IgD-negative memory B cell (primary cell): Measurements from ENCODE around the gene CDHR3. TPM values are rescaled to one million over a fixed set of nuclear protein-coding genes. Genes with fewer than 3 reads are reported as not detected.
"Not testable (repeated sequence)": the region's sequence is repeated elsewhere in the genome, so short reads cannot be mapped to it uniquely, and the experiment has no call there.

Experiments
- H3K27ac Mint-ChIP-seq, 3 donors: one replicate each; pipeline ENCODE4 v1.8.0; 2020 to 2022; ENCODE audit warnings: mild to moderate bottlenecking in 3 of 3, mixed read lengths in 3 of 3, moderate library complexity in 1 of 3
- H3K27me3 Mint-ChIP-seq: one replicate; pipeline ENCODE4 v1.8.0; 2021; ENCODE audit warnings: mixed read lengths
- H3K36me3 Mint-ChIP-seq: one replicate; pipeline ENCODE4 v1.8.0; 2020; ENCODE audit warnings: mild to moderate bottlenecking, mixed read lengths
- H3K4me1 Mint-ChIP-seq, 3 donors: one replicate each; pipeline ENCODE4 v1.8.0; 2020 to 2022; ENCODE audit warnings: mixed read lengths in 3 of 3, mild to moderate bottlenecking in 1 of 3
- H3K4me3 Mint-ChIP-seq, 4 donors: one replicate each; pipeline ENCODE4 v1.8.0; 2020 to 2022; ENCODE audit warnings: mild to moderate bottlenecking in 4 of 4, mixed read lengths in 4 of 4, moderate library complexity in 3 of 4
- H3K9me3 Mint-ChIP-seq, 3 donors: one replicate each; pipeline ENCODE4 v1.8.0; 2020 to 2021; ENCODE audit warnings: mixed read lengths in 3 of 3, mild to moderate bottlenecking in 1 of 3
- polyA plus RNA-seq: library from polyadenylated mRNA; unstranded; fragments of 300-500 nt; fragmentation: Illumina TruSeq; gene quantifications from one replicate; pipeline ENCODE4 v1.2.3, GENCODE V29; 2021

CDHR3 gene
- polyA plus RNA-seq, 1 donor from 2014 or later = 0.36 TPM

DNA sequence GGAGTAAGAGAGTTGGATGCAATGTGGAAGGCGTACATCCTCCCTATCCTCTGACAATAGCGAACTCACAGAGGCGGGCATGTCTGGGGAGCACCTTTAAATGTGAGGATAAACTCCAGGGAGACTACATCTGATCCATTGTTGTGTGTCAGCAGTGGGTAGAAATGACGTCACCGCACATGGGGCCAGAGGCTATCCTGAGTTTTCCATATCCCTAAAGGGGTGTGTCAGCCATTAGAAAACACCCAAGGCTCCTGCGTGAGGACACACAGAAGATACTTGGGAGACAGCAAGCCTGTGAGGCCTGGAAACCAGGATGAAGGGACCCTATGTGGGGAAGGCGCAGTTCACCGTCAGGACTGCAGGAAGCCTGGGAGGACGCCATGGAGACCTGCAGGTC is 17.2 kb upstream of the CDHR3 start:
- H3K4me1 Mint-ChIP-seq = no peaks in the 10 kb centered on the region
- H3K36me3 Mint-ChIP-seq = no peaks in the 10 kb centered on the region
- H3K27me3 Mint-ChIP-seq = no peaks in the 10 kb centered on the region
- peaks cover 0 to 4% (median under 1%) of the 10 kb centered on the region in 3 donors for H3K9me3 Mint-ChIP-seq
- no peak overlapping the region for H3K4me3 Mint-ChIP-seq
- H3K27ac Mint-ChIP-seq = no peak overlapping the region

- peaks cover 3 to 9% (median 3%) of the 10 kb centered on the region in 3 donors for H3K9me3 Mint-ChIP-seq
- H3K4me3 Mint-ChIP-seq = no peak overlapping the region
- peaks cover 9% of the 10 kb centered on the region for H3K27me3 Mint-ChIP-seq
- H3K36me3 Mint-ChIP-seq = no peaks in the 10 kb centered on the region
- H3K4me1 Mint-ChIP-seq = no peaks in the 10 kb centered on the region
- H3K27ac Mint-ChIP-seq = no peak overlapping the region
Measured at GRCh38 chr7:105951597-105951996, 11.5 kb upstream of the CDHR3 start.

DNA sequence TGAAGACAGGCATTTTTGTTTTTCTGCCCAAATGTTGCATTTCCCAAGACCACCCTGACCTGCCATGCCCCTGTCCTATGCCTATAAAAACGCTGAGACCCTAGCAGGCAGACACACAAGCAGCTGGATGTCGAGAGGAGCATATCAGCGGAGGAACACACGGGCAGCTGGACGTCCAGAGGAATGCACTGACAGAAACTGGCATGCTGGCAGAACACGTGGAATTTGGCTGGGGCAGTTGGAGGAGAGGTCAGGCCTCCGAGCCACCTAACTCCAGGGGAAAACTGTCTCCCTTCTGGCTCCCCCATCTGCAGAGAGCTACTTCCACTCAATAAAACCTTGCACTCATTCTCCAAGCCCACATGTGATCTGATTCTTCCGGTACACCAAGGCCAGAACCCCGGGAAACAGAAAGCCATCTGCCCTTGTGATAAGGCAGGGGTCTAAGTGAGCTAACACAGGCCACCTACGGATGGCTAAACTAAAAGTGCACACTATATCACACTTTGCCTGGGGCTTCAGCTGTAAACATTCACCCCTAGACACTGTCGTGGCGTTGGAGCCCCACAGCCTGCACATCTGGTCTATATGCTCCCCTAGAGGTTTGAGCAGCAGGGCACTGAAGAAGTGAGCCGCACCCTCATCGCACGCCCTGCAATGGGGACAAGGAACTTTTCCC is 10.0 kb upstream of the CDHR3 start:
- no peaks in the 10 kb centered on the region for H3K4me1 Mint-ChIP-seq
- H3K27me3 Mint-ChIP-seq = peaks cover 10% of the 10 kb centered on the region
- no peak overlapping the region for H3K27ac Mint-ChIP-seq
- no peaks in the 10 kb centered on the region for H3K36me3 Mint-ChIP-seq
- H3K9me3 Mint-ChIP-seq = peaks cover 3 to 9% (median 3%) of the 10 kb centered on the region in 3 donors
- H3K4me3 Mint-ChIP-seq = no peak overlapping the region

DNA sequence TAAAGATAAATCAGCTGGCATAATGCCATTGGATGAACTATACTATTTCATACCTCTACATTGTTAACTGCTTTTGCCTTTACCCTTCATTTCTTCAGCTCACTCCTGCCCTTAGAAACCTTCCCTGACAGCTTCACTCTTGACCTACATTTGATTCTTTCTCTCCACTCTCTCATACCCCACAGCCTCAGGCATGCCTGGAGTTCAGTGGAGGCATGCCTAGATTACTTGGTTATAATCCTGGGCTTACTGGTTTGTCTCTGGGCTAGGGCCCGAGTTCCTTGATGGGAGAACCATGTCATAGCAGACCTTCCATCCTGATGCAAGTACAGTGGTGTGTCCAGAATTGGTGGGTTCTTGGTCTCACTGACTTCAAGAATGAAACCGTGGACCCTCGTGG is 8.4 kb upstream of the CDHR3 start:
- peaks cover 3 to 9% (median 3%) of the 10 kb centered on the region in 3 donors for H3K9me3 Mint-ChIP-seq
- H3K27me3 Mint-ChIP-seq = peaks cover 10% of the 10 kb centered on the region
- H3K27ac Mint-ChIP-seq = no peak overlapping the region
- no peak overlapping the region for H3K4me3 Mint-ChIP-seq
- no peaks in the 10 kb centered on the region for H3K36me3 Mint-ChIP-seq
- no peaks in the 10 kb centered on the region for H3K4me1 Mint-ChIP-seq

DNA sequence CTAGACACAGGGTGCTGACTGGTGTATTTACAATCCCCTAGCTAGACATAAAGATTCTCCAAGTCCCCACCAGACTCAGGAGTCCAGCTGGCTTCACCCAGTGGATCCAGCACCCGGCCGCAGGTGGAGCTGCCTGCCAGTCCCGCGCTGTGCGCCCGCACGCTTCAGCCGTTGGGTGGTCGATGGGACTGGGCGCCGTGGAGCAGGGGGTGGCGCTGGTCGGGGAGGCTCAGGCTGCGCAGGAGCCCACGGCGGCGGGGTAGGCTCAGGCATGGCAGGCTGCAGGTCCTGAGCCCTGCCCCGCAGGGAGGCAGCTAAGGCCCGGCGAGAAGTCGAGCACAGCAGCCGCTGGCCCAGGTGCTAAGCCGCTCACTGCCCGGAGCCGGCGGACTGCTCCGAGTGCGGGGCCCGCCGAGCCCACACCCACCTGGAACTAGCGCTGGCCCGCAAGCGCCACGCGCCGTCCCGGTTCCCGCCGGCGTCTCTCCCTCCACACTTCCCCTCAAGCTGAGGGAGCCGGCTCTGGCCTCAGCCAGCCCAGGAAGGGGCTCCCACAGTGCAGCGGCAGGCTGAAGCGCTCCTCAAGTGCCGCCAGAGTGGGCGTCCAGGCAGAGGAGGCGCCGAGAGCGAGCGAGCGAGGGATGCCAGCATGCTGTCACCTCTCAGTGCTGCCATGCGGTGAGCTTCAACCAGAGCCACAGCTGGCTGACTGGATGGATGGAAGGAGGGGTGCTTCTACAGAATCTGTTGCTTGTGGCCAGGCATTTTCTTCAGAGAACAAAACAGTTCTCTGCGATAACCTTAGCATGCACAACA is 7.2 kb upstream of the CDHR3 start:
- not testable (repeated sequence) for H3K4me3 Mint-ChIP-seq, H3K9me3 Mint-ChIP-seq, H3K36me3 Mint-ChIP-seq, H3K4me1 Mint-ChIP-seq, H3K27ac Mint-ChIP-seq
- peaks cover 10% of the 10 kb centered on the region for H3K27me3 Mint-ChIP-seq

DNA sequence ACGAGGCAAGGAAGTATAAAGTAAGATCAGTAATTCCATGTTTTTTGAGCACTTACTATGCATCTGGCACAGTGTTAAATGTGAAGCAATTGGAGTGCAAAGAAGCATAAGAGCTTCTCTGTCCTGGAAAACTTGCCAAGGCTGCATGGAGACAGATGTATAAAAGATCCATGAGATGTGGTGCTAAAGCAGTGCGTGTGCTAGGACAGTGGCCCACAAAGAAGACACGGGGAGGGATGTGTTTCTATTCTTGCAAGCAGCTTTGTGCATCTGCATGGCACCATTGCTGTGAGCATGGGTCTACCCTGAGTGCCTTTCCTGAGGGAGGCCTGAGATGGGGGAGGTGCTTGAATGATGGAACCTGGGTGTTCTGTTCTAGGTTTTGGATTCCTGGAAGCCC is 5.1 kb upstream of the CDHR3 start:
- no peak overlapping the region for H3K27ac Mint-ChIP-seq
- H3K4me1 Mint-ChIP-seq = no peaks in the 10 kb centered on the region
- H3K27me3 Mint-ChIP-seq = peaks cover 5% of the 10 kb centered on the region
- no peaks in the 10 kb centered on the region for H3K36me3 Mint-ChIP-seq
- H3K4me3 Mint-ChIP-seq = no peak overlapping the region
- no peaks in the 10 kb centered on the region for H3K9me3 Mint-ChIP-seq

DNA sequence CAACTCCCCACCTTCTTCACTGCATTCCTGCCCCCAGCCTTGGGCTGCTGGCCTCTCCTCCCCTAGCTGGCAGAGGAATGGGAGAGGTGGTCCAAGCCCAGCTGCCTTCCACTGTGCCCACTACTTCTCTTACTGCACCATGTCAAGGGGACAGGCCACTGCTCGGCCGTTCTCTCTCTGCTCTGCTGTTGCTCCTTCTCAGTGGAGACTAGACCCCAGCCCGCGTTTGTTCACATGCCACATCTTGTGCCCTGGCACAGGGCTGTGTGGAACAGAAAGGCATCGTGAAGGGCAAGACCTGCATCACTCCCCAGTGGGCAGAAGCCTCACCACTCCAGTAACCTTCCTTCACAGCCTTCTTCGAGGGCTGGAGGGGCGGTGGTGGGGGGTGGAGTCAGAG is 711 bp upstream of the CDHR3 start:
- no peak overlapping the region for H3K4me3 Mint-ChIP-seq
- no peaks in the 10 kb centered on the region for H3K4me1 Mint-ChIP-seq
- H3K27ac Mint-ChIP-seq = no peak overlapping the region
- peaks cover under 1% of the 10 kb centered on the region for H3K27me3 Mint-ChIP-seq
- H3K9me3 Mint-ChIP-seq = peaks cover 0 to 4% (median 3%) of the 10 kb centered on the region in 3 donors
- H3K36me3 Mint-ChIP-seq = no peaks in the 10 kb centered on the region

DNA sequence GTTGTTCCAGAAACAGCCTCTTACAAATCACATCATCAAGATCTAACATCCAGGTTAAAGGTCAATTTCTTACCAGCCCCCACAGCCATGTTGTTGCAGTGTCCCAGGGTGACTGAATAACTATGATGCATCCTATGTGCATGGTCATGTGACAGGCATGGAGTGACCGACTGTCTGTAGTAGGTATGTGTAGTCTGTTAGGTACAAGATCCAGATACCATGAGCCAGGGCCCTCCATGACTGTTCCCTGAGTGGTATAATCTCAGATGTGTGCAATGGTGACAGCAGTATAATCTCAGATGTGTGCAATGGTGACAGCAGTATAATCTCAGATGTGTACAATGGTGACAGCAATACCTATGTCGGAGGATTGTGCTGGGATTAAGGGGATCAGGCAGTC is 8.8 kb downstream of the CDHR3 start:
- H3K4me1 Mint-ChIP-seq = no peaks in the 10 kb centered on the region
- peaks cover 2% of the 10 kb centered on the region for H3K27me3 Mint-ChIP-seq
- no peak overlapping the region for H3K27ac Mint-ChIP-seq
- H3K9me3 Mint-ChIP-seq = peaks cover 0 to 2% (median 1%) of the 10 kb centered on the region in 3 donors
- no peak overlapping the region for H3K4me3 Mint-ChIP-seq
- no peaks in the 10 kb centered on the region for H3K36me3 Mint-ChIP-seq

GRCh38 chr7:105972276-105972675 is 9.2 kb downstream of the CDHR3 start:
- Mint-ChIP-seq H3K9me3 (no peaks in the 10 kb centered on the region), H3K27me3 (peaks cover 2% of the 10 kb centered on the region), H3K27ac (no peak overlapping the region), H3K4me1 (no peaks in the 10 kb centered on the region), H3K36me3 (no peaks in the 10 kb centered on the region), H3K4me3 (no peak overlapping the region)

DNA sequence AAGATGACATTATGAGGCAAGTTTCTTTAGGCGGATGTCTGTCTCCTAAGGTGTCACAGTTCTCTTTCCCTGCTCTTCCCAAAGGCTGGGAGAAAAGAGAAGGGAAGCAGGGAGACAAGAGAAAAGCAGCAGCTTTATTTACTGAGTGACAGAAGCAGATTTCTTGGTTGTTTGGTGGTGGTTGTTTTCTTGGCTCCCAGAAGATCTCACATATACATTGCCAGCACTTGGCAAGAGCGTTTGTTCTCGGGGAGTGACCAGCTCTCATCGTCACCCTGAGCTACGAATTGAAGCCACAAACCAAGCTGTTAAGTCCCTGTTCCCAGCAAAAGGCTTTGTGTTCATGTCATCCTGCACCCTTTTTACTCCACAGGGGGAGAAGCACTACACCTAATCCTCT is 11.4 kb downstream of the CDHR3 start:
- no peak overlapping the region for H3K27ac Mint-ChIP-seq
- H3K4me3 Mint-ChIP-seq = no peak overlapping the region
- H3K9me3 Mint-ChIP-seq = peaks cover 0 to 2% (median 0%) of the 10 kb centered on the region in 3 donors
- H3K4me1 Mint-ChIP-seq = no peaks in the 10 kb centered on the region
- H3K27me3 Mint-ChIP-seq = peaks cover 2% of the 10 kb centered on the region
- no peaks in the 10 kb centered on the region for H3K36me3 Mint-ChIP-seq

DNA sequence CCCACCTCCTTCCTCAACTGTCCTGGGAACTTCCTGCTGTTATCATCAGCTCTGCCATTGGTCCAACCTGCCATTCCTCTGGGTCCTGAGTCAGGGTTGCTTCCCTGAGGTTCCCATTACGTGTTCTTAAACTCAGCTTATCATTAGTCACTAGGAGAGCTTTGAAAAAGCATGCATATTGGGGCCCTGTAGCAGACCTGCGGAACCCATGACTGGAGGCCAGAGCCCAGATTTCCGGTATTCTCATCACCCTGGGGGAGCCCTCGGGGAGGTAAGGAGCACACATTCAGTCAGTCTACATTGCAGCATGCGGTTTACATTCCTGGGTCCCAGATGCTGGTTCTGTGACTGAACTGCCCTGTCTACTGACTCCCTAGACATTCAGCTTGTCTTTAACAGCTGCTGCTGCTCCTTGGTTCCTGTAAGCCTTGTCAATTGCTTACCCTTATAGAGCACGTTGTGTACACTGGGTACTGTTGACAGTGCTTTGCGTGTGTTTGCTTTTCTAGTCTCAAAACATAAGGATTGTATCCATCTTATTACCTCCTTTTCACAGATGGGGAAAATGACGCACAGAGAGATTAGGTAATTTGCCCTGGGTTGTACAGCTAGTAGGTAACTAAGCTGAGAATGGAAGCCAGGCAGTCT is 12.8 kb downstream of the CDHR3 start:
- Mint-ChIP-seq H3K4me1 (no peaks in the 10 kb centered on the region), H3K36me3 (no peaks in the 10 kb centered on the region), H3K9me3 (peaks cover 0 to 2% (median 0%) of the 10 kb centered on the region in 3 donors), H3K27ac (no peak overlapping the region), H3K27me3 (peaks cover 4% of the 10 kb centered on the region), H3K4me3 (no peak overlapping the region)

DNA sequence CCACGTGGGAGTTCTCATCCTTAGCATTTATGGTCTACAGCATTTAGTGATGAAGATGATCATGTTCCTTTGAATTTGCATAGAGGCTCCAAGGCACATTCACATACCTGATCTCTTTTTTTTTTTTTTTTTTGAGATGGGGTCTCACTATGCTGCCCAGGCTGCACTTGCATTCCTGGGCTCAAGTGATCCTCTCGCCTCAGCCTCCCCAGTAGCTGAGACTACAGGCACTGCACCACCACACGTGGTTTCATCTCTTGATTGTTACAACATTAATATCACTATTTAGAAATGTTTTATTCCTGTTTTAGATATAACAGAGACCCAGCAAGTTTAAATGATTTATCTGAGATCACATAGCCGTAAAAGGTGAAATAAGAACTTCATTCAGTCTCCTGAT is 13.8 kb downstream of the CDHR3 start:
- Mint-ChIP-seq H3K9me3 (peaks cover 0 to 2% (median 0%) of the 10 kb centered on the region in 3 donors), H3K4me1 (no peaks in the 10 kb centered on the region), H3K27me3 (peaks cover 7% of the 10 kb centered on the region), H3K27ac (no peak overlapping the region), H3K4me3 (no peak overlapping the region), H3K36me3 (no peaks in the 10 kb centered on the region)

DNA sequence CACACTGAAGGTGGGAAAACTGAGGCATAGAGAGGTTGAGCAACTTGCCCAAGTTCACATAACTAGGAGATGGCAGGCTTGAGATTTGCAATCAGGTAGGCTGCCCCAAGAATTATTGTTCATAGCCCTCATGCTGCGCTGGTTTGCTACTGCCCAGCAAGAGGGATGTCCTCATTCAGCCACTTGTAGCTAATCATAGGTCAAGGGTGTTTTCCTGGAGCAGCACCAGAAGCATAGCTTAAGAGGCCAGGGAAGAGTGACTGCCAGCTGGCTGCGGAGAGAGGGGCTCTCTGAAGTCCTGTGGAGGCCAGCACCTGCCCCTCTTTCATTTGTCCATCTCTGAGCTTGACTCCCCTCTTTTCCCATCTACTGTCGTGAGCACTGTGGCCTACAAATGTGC is 15.0 kb downstream of the CDHR3 start:
- no peaks in the 10 kb centered on the region for H3K4me1 Mint-ChIP-seq
- no peaks in the 10 kb centered on the region for H3K36me3 Mint-ChIP-seq
- no peak overlapping the region for H3K4me3 Mint-ChIP-seq
- H3K27ac Mint-ChIP-seq = no peak overlapping the region
- peaks cover 7% of the 10 kb centered on the region for H3K27me3 Mint-ChIP-seq
- peaks cover 0 to 2% (median 0%) of the 10 kb centered on the region in 3 donors for H3K9me3 Mint-ChIP-seq

GRCh38 chr7:105978974-105979373 is 15.9 kb downstream of the CDHR3 start:
- Mint-ChIP-seq H3K27ac (no peak overlapping the region), H3K4me1 (no peaks in the 10 kb centered on the region)

GRCh38 chr7:105979405-105979804 is 16.3 kb downstream of the CDHR3 start:
- no peaks in the 10 kb centered on the region for H3K4me1 Mint-ChIP-seq
- H3K27me3 Mint-ChIP-seq = peaks cover 7% of the 10 kb centered on the region
- no peak overlapping the region for H3K27ac Mint-ChIP-seq
- H3K9me3 Mint-ChIP-seq = peaks cover 0 to 2% (median 0%) of the 10 kb centered on the region in 3 donors
- no peaks in the 10 kb centered on the region for H3K36me3 Mint-ChIP-seq
- no peak overlapping the region for H3K4me3 Mint-ChIP-seq

More at GRCh38 chr7:105978974-105979373, 15.9 kb downstream of the CDHR3 start:
- no peaks in the 10 kb centered on the region for H3K36me3 Mint-ChIP-seq
- no peak overlapping the region for H3K4me3 Mint-ChIP-seq
- H3K9me3 Mint-ChIP-seq = peaks cover 0 to 2% (median 0%) of the 10 kb centered on the region in 3 donors
- H3K27me3 Mint-ChIP-seq = peaks cover 7% of the 10 kb centered on the region
